OCI-LY7 (cell line): ENCODE data around the gene C16orf95.

ENCODE experiments used
- EZH2phosphoT487 ChIP-seq: fragments of 200-600 bp; sonication (generic); IDR thresholded peaks from 2 replicates; pipeline ENCODE4 v1.6.1; 2018; ENCODE audit warnings: low read depth, borderline replicate concordance, mild to moderate bottlenecking, mixed run types, antibody characterized with exemption, low read length, moderate library complexity, mixed read lengths
- TF ChIP-seq, protein P1 (sequence below): fragments of 200-600 bp; sonication (generic); conservative IDR thresholded peaks from 2 replicates; pipeline ENCODE4 v1.5.1; 2014; ENCODE audit warnings: mild to moderate bottlenecking, antibody characterized with exemption, low read length, moderate library complexity, mixed read lengths

DNA sequence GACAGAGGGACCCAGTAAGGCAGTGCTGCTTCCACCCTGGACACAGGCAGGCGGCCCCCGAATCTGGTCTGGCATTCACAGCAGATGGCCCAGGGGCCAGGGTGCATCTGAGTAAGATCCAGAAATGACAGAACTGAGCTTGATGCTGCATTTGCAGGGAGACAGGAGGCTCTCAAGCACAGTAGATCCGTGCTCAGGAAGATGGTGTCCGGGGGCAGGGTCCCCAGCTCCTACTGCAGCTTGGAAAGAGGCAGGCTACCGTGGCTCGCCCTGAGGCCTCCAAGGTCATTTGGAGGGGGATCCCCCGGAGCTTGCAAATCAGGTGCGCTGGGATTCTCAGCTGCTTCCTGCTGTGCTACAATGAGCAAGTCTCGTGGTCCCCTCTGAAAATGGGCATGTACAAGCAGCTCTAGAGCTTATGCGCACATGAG lies 2.2 kb downstream of the C16orf95 start:
- TF ChIP-seq, protein P1, sequence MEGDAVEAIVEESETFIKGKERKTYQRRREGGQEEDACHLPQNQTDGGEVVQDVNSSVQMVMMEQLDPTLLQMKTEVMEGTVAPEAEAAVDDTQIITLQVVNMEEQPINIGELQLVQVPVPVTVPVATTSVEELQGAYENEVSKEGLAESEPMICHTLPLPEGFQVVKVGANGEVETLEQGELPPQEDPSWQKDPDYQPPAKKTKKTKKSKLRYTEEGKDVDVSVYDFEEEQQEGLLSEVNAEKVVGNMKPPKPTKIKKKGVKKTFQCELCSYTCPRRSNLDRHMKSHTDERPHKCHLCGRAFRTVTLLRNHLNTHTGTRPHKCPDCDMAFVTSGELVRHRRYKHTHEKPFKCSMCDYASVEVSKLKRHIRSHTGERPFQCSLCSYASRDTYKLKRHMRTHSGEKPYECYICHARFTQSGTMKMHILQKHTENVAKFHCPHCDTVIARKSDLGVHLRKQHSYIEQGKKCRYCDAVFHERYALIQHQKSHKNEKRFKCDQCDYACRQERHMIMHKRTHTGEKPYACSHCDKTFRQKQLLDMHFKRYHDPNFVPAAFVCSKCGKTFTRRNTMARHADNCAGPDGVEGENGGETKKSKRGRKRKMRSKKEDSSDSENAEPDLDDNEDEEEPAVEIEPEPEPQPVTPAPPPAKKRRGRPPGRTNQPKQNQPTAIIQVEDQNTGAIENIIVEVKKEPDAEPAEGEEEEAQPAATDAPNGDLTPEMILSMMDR, result no peak
- TF ChIP-seq EZH2phosphoT487, result no peak
